Measurements from ENCODE around the gene TCFL5.

DNA sequence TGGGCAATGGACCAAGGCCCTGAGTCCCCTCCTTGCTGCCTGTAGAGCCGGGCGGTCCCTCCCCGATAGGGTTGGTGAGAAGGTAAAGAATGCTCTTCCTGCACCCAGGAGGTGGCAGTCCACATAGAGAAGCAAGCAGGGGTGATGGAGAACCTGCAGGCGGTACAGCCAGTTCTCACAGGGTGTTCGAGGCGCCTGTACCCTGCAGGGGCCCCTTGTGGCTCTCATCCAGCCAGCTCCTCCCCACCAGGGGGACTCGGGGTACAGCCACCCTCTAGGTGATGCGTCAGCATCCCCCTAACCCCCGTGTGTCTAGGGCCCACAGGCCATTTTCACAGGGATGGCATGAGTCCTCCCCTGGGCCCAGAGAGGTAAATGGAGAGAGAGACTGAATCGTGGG, 49.9 kb downstream of the TCFL5 start:
- TF ChIP-seq, protein P1, sequence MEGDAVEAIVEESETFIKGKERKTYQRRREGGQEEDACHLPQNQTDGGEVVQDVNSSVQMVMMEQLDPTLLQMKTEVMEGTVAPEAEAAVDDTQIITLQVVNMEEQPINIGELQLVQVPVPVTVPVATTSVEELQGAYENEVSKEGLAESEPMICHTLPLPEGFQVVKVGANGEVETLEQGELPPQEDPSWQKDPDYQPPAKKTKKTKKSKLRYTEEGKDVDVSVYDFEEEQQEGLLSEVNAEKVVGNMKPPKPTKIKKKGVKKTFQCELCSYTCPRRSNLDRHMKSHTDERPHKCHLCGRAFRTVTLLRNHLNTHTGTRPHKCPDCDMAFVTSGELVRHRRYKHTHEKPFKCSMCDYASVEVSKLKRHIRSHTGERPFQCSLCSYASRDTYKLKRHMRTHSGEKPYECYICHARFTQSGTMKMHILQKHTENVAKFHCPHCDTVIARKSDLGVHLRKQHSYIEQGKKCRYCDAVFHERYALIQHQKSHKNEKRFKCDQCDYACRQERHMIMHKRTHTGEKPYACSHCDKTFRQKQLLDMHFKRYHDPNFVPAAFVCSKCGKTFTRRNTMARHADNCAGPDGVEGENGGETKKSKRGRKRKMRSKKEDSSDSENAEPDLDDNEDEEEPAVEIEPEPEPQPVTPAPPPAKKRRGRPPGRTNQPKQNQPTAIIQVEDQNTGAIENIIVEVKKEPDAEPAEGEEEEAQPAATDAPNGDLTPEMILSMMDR (IDR thresholded peaks at IDR 0.05) = no peak
- TF ChIP-seq POLR2AphosphoS5 (IDR thresholded peaks at IDR 0.05; ENCODE audit: low read depth, low read length) = no peak
- TF ChIP-seq SIN3A (IDR thresholded peaks at IDR 0.05; ENCODE audit: borderline replicate concordance, insufficient read depth, low read depth, low read length) = no peak
- TF ChIP-seq, protein P2, sequence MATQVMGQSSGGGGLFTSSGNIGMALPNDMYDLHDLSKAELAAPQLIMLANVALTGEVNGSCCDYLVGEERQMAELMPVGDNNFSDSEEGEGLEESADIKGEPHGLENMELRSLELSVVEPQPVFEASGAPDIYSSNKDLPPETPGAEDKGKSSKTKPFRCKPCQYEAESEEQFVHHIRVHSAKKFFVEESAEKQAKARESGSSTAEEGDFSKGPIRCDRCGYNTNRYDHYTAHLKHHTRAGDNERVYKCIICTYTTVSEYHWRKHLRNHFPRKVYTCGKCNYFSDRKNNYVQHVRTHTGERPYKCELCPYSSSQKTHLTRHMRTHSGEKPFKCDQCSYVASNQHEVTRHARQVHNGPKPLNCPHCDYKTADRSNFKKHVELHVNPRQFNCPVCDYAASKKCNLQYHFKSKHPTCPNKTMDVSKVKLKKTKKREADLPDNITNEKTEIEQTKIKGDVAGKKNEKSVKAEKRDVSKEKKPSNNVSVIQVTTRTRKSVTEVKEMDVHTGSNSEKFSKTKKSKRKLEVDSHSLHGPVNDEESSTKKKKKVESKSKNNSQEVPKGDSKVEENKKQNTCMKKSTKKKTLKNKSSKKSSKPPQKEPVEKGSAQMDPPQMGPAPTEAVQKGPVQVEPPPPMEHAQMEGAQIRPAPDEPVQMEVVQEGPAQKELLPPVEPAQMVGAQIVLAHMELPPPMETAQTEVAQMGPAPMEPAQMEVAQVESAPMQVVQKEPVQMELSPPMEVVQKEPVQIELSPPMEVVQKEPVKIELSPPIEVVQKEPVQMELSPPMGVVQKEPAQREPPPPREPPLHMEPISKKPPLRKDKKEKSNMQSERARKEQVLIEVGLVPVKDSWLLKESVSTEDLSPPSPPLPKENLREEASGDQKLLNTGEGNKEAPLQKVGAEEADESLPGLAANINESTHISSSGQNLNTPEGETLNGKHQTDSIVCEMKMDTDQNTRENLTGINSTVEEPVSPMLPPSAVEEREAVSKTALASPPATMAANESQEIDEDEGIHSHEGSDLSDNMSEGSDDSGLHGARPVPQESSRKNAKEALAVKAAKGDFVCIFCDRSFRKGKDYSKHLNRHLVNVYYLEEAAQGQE (IDR thresholded peaks at IDR 0.05; ENCODE audit: insufficient read depth in 1 of 2, low read depth in 2 of 2, low read length in 1 of 2) = no peak
- TF ChIP-seq TCF7L2 (IDR thresholded peaks at IDR 0.05; ENCODE audit: low read depth, low read length) = no peak
